H1 (cell line): Measurements from ENCODE around the gene DNER. TPM values are rescaled to one million over a fixed set of nuclear protein-coding genes. Genes with fewer than 3 reads are reported as not detected.

Experiments
- CTCF ChIA-PET: fragments of 300-600 bp; sonication (Branson Sonifier 250); formaldehyde crosslinking; loops from one replicate; lab custom pipeline; 2021; ENCODE audit not compliant: partially characterized antibody; lab: Charles Lee
- POLR2A ChIA-PET: fragments of 300-600 bp; sonication (Branson Sonifier 250); formaldehyde crosslinking; loops from one replicate; lab custom pipeline; 2021; ENCODE audit warnings: inconsistent platforms; ENCODE audit not compliant: partially characterized antibody; lab: Charles Lee
- DNase-seq, 2 experiments: peaks; one replicate each; pipeline versions ENCODE4 v3.0.0 to v3.0.0-alpha.2; 2010 to 2022; ENCODE audit warnings: low spot score in 2 of 2, low read depth in 1 of 2, mixed read lengths in 1 of 2
- FAIRE-seq: peaks from 2 replicates; lab custom pipeline; 2011; peaks lifted over from hg19 to GRCh38; lab: Jason Lieb, UNC
- H2AFZ ChIP-seq: 2 replicates; pipeline ENCODE4 v1.8.1; 2012; ENCODE audit warnings: low read length, inconsistent platforms
- H2AK5ac ChIP-seq: 2 replicates; pipeline ENCODE4 v1.6.1; 2013; ENCODE audit warnings: low read depth, low read length
- H2BK120ac ChIP-seq: replicated peaks from 2 replicates; pipeline ENCODE3; 2013; ENCODE audit warnings: low read depth, low read length, inconsistent platforms
- H2BK12ac ChIP-seq: 2 replicates; pipeline ENCODE4 v1.6.1; 2013; ENCODE audit warnings: low read depth, low read length
- H2BK15ac ChIP-seq: 2 replicates; pipeline ENCODE4 v1.6.1; 2013; ENCODE audit warnings: low read length
- H2BK20ac ChIP-seq: 2 replicates; pipeline ENCODE4 v1.6.1; 2013; ENCODE audit warnings: low read length
- H2BK5ac ChIP-seq: 2 replicates; pipeline ENCODE4 v1.6.1; 2013; ENCODE audit warnings: low read depth, low read length
- H3K14ac ChIP-seq: 2 replicates; pipeline ENCODE4 v1.6.1; 2013; ENCODE audit warnings: inconsistent platforms; ENCODE audit not compliant: insufficient read length
- H3K18ac ChIP-seq: 2 replicates; pipeline ENCODE4 v1.6.1; 2013; ENCODE audit warnings: low read length; ENCODE audit errors: extremely low read depth
- H3K23ac ChIP-seq: 2 replicates; pipeline ENCODE4 v1.6.1; 2013; ENCODE audit warnings: inconsistent platforms; ENCODE audit not compliant: insufficient read length
- H3K23me2 ChIP-seq: 2 replicates; pipeline ENCODE4 v1.6.1; 2013; ENCODE audit warnings: low read depth, low read length
- H3K27ac ChIP-seq: 2 replicates; pipeline ENCODE4 v1.6.1; 2011; ENCODE audit warnings: low read depth, low read length, inconsistent platforms
- H3K27me3 ChIP-seq, 4 experiments: replicated peaks in 1 of 4; 1 replicate in 1 of 4; 2 replicates in 3 of 4; pipeline versions ENCODE4 v1.6.1 to v1.8.1; 2011 to 2013; ENCODE audit warnings: low read length in 3 of 4, mild to moderate bottlenecking in 3 of 4, inconsistent platforms in 2 of 4, mixed read lengths in 2 of 4, moderate library complexity in 1 of 4; ENCODE audit not compliant: control insufficient read depth in 3 of 4, insufficient read depth in 3 of 4; ENCODE audit errors: extremely low read depth in 1 of 4
- H3K36me3 ChIP-seq, 4 experiments: 2 replicates each; pipeline versions ENCODE4 v1.6.1 to v1.8.1; 2011 to 2013; ENCODE audit warnings: mild to moderate bottlenecking in 4 of 4, low read length in 3 of 4, moderate library complexity in 2 of 4, control low read depth in 1 of 4, inconsistent platforms in 1 of 4; ENCODE audit not compliant: insufficient read depth in 4 of 4, control insufficient read depth in 2 of 4
- H3K4ac ChIP-seq: replicated peaks from 2 replicates; pipeline ENCODE3; 2013; ENCODE audit warnings: low read length, low read depth, mixed read lengths, inconsistent platforms; ENCODE audit not compliant: insufficient read length
- H3K4me1 ChIP-seq, 4 experiments: replicated peaks in 1 of 4; 1 replicate in 1 of 4; 2 replicates in 3 of 4; pipeline versions ENCODE4 v1.6.1 to v1.8.1; 2011 to 2013; ENCODE audit warnings: low read length in 3 of 4, inconsistent platforms in 2 of 4, mixed read lengths in 1 of 4; ENCODE audit not compliant: insufficient read depth in 4 of 4, control insufficient read depth in 3 of 4
- H3K4me2 ChIP-seq, 2 experiments: 2 replicates each; pipeline versions ENCODE4 v1.6.1 to v1.8.1; 2011 to 2013; ENCODE audit warnings: low read depth in 2 of 2, low read length in 2 of 2, control low read depth in 1 of 2, inconsistent platforms in 1 of 2, mild to moderate bottlenecking in 1 of 2; ENCODE audit not compliant: insufficient read depth in 1 of 2
- H3K4me3 ChIP-seq, 4 experiments: fragments of 200-600, 300-600 bp in 1 of 4; sonication (generic), shearing (Covaris generic), sonication (Bioruptor Twin) in 1 of 4; 2 replicates each; pipeline versions ENCODE4 v1.5.1 to v1.8.1; 2011 to 2016; ENCODE audit warnings: low read length in 4 of 4, low read depth in 3 of 4, control low read depth in 2 of 4, inconsistent platforms in 2 of 4, mild to moderate bottlenecking in 2 of 4, mixed read lengths in 1 of 4, moderate library complexity in 1 of 4; ENCODE audit not compliant: insufficient read depth in 2 of 4; ENCODE audit errors: extremely low read depth in 1 of 4
- H3K56ac ChIP-seq: replicated peaks from 2 replicates; pipeline ENCODE3; 2013; ENCODE audit warnings: low read depth, mild to moderate bottlenecking, mixed read lengths, low read length, inconsistent platforms; ENCODE audit not compliant: insufficient read length
- H3K79me1 ChIP-seq: 2 replicates; pipeline ENCODE4 v1.6.1; 2013; ENCODE audit warnings: low read depth, low read length, control low read depth
- H3K79me2 ChIP-seq, 2 experiments: 2 replicates each; pipeline versions ENCODE4 v1.6.1 to v1.8.1; 2012 to 2013; ENCODE audit warnings: low read length in 2 of 2, mild to moderate bottlenecking in 2 of 2, inconsistent platforms in 1 of 2; ENCODE audit not compliant: insufficient read depth in 2 of 2, control insufficient read depth in 1 of 2
- H3K9ac ChIP-seq, 4 experiments: replicated peaks in 1 of 4; 1 replicate in 1 of 4; 2 replicates in 3 of 4; pipeline versions ENCODE4 v1.6.1 to v1.8.1; 2011 to 2013; ENCODE audit warnings: low read depth in 3 of 4, low read length in 3 of 4, control low read depth in 2 of 4, mild to moderate bottlenecking in 2 of 4, moderate library complexity in 2 of 4, inconsistent platforms in 1 of 4; ENCODE audit errors: extremely low read depth in 1 of 4
- H3K9me3 ChIP-seq, 2 experiments: 2 replicates each; pipeline versions ENCODE4 v1.6.1 to v1.8.1; 2012 to 2013; ENCODE audit warnings: mild to moderate bottlenecking in 2 of 2, moderate library complexity in 2 of 2, control low read depth in 1 of 2, inconsistent platforms in 1 of 2, low read depth in 1 of 2, low read length in 1 of 2, mixed read lengths in 1 of 2; ENCODE audit not compliant: insufficient read depth in 2 of 2
- H4K20me1 ChIP-seq, 2 experiments: replicated peaks in 1 of 2; 2 replicates each; pipeline versions ENCODE3 to v1.8.1; 2011 to 2013; ENCODE audit warnings: inconsistent platforms in 2 of 2, low read length in 2 of 2, mild to moderate bottlenecking in 1 of 2; ENCODE audit not compliant: insufficient read depth in 2 of 2, control insufficient read depth in 1 of 2
- H4K5ac ChIP-seq: 2 replicates; pipeline ENCODE4 v1.6.1; 2013; ENCODE audit warnings: low read length, low read depth, mixed read lengths, inconsistent platforms; ENCODE audit not compliant: insufficient read length
- H4K8ac ChIP-seq: 2 replicates; pipeline ENCODE4 v1.8.0; 2013; ENCODE audit warnings: mild to moderate bottlenecking, moderate library complexity, low read length, inconsistent platforms; ENCODE audit not compliant: insufficient read depth; ENCODE audit errors: extremely low read depth
- H4K91ac ChIP-seq: replicated peaks from 2 replicates; pipeline ENCODE3; 2013; ENCODE audit warnings: low read length, mixed read lengths, inconsistent platforms; ENCODE audit not compliant: insufficient read length
- BACH1 ChIP-seq: IDR thresholded peaks from 2 replicates; pipeline ENCODE4 v1.6.1; 2012; ENCODE audit warnings: low read length, improper control_type of control experiment
- BCL11A ChIP-seq, 2 experiments: IDR thresholded peaks; one replicate each; pipeline ENCODE4 v1.6.1; 2011; ENCODE audit warnings: low read depth in 2 of 2, low read length in 2 of 2, mild to moderate bottlenecking in 2 of 2
- CEBPB ChIP-seq: IDR thresholded peaks from 2 replicates; pipeline ENCODE4 v1.6.1; 2012; ENCODE audit warnings: low read depth, low read length
- EGR1 ChIP-seq: IDR thresholded peaks from 2 replicates; pipeline ENCODE4 v1.6.1; 2011; ENCODE audit warnings: low read depth, low read length, borderline replicate concordance
- EZH2 ChIP-seq: fragments of 200-600 bp; sonication (generic); IDR thresholded peaks from 2 replicates; pipeline ENCODE4 v1.7.1; 2012; ENCODE audit warnings: low read depth, mild to moderate bottlenecking, moderate library complexity, low read length, inconsistent platforms; ENCODE audit not compliant: severe bottlenecking
- RXRA ChIP-seq: IDR thresholded peaks from 2 replicates; pipeline ENCODE4 v1.6.1; 2011; ENCODE audit warnings: low read depth, mild to moderate bottlenecking, low read length, moderate library complexity; ENCODE audit not compliant: insufficient read depth
- SP1 ChIP-seq: IDR thresholded peaks from 2 replicates; pipeline ENCODE4 v1.6.1; 2011; ENCODE audit warnings: low read depth, low read length
- SP2 ChIP-seq: IDR thresholded peaks from 2 replicates; pipeline ENCODE4 v1.6.1; 2012; ENCODE audit warnings: mild to moderate bottlenecking, low read length, inconsistent platforms
- TBP ChIP-seq: IDR thresholded peaks from 2 replicates; pipeline ENCODE4 v1.6.1; 2011; ENCODE audit warnings: low read depth, low read length, improper control_type of control experiment
- YY1 ChIP-seq: IDR thresholded peaks from 2 replicates; pipeline ENCODE4 v1.6.1; 2011; ENCODE audit warnings: low read depth, mild to moderate bottlenecking, low read length
- WGBS, 2 experiments: shearing (Covaris generic) in 1 of 2; methylation state at CpG; one replicate each; pipeline versions ENCODE4 v1.1.6 to v1.1.7; 2013 to 2015; ENCODE audit warnings: low lambda C conversion rate in 2 of 2, mixed read lengths in 2 of 2, inconsistent platforms in 1 of 2, low coverage in 1 of 2, missing lambda C conversion rate in 1 of 2; ENCODE audit not compliant: insufficient replicate concordance in 2 of 2, insufficient coverage in 1 of 2, insufficient read length in 1 of 2; ENCODE audit errors: extremely low coverage in 1 of 2, missing lambda C conversion rate in 1 of 2; 5-methylcytosine and 5-hydroxymethylcytosine counted together
- polyA plus RNA-seq, 7 experiments: library from polyadenylated mRNA; depleted of rRNA in 3 of 7; stranded (reverse) in 5 of 7; unstranded in 2 of 7; fragments of >200 nt in 5 of 7; fragments of 200-250 nt in 2 of 7; gene quantifications; 1 replicate in 5 of 7; 2 replicates in 1 of 7; 4 replicates in 1 of 7; pipeline versions ENCODE4 v1.2.1 to v1.2.3, GENCODE V29; 2011 to 2013; ENCODE audit warnings: missing spikeins in 2 of 7, mixed read lengths in 2 of 7
- total RNA-seq: library from RNA; stranded (reverse); fragmentation: NEBNext Ultra II Directional; extraction: Animal tissue kit (Norgen Biotek cat#: 25700); gene quantifications from 2 replicates; pipeline ENCODE4 v1.2.1, GENCODE V29; 2021
- TF ChIP-seq, protein P1 (sequence below): IDR thresholded peaks from 2 replicates; pipeline ENCODE4 v1.6.1; 2012; ENCODE audit warnings: low read length, inconsistent platforms

The DNER gene
- total and polyA plus RNA-seq, 2 of the 8 experiments (the other 6 are each of a cell fraction or from before 2014, with no cell fraction given): 6.8 to 16.3 TPM

DNA sequence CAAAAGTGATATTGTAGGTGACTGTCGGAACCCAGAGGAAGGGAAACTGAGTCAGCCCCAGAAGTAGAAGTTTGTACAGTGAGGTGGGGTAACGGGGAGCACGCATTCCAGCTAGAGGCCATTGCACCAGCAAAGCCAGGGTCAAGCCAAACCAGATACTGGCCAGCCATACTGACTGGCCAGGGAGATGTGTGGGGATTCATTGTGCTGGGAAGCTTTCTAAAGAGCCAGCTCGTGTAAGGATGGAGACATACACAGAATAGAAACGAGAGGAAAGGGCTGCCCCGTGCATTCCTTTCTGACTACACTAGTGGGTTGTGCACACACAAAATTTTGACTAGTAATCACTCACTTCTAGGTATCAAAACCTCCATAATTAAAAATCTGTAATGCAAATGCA is 268.0 kb downstream of the DNER start:
- no peaks in the 10 kb centered on the region for H3K36me3 ChIP-seq
- H3K4me3 ChIP-seq: no peak overlapping the region
- no peaks in the 10 kb centered on the region for H3K79me2 ChIP-seq
- no peak overlapping the region for H3K56ac ChIP-seq
- H3K14ac ChIP-seq: no peak overlapping the region
- DNase-seq: no peak
- no peaks in the 10 kb centered on the region for H3K4me1 ChIP-seq
- no peaks in the 10 kb centered on the region for H3K9me3 ChIP-seq
- no peak overlapping the region for H2BK15ac ChIP-seq
- H2BK5ac ChIP-seq: no peak overlapping the region
- no peak overlapping the region for H2AFZ ChIP-seq
- H2AK5ac ChIP-seq: no peak overlapping the region
- ChIA-PET POLR2A (no interaction called here), CTCF (interaction anchor here (2.1 kb wide), 1 partner anchor 132 kb away, joined by 5 read pairs; no protein-coding TSS in a partner anchor)
- H2BK120ac ChIP-seq: no peak overlapping the region
- 92% methylated on average over 5 of the region's 6 CpGs; no CpG with 5 or more reads in 1 of the 2 experiments for WGBS, 2 experiments
- no peak overlapping the region for H2BK20ac ChIP-seq
- H2BK12ac ChIP-seq: no peak overlapping the region
- H3K4me2 ChIP-seq: no peak overlapping the region
- no peak overlapping the region for H4K91ac ChIP-seq
- no peak overlapping the region for H4K8ac ChIP-seq
- no peaks in the 10 kb centered on the region for H3K79me1 ChIP-seq
- no peaks in the 10 kb centered on the region for H3K23me2 ChIP-seq
- no peak overlapping the region for H3K4ac ChIP-seq
- no peak for FAIRE-seq
- H4K20me1 ChIP-seq: no peaks in the 10 kb centered on the region
- H3K18ac ChIP-seq: no peak overlapping the region
- no peak overlapping the region for H3K23ac ChIP-seq
- H3K27ac ChIP-seq: no peak overlapping the region
- no peak overlapping the region for H3K9ac ChIP-seq
- H3K27me3 ChIP-seq: no peaks in the 10 kb centered on the region
- no peak overlapping the region for H4K5ac ChIP-seq
- TF ChIP-seq BACH1: no peak
- TF ChIP-seq, protein P1, sequence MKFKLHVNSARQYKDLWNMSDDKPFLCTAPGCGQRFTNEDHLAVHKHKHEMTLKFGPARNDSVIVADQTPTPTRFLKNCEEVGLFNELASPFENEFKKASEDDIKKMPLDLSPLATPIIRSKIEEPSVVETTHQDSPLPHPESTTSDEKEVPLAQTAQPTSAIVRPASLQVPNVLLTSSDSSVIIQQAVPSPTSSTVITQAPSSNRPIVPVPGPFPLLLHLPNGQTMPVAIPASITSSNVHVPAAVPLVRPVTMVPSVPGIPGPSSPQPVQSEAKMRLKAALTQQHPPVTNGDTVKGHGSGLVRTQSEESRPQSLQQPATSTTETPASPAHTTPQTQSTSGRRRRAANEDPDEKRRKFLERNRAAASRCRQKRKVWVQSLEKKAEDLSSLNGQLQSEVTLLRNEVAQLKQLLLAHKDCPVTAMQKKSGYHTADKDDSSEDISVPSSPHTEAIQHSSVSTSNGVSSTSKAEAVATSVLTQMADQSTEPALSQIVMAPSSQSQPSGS: no peak
- no peak for TF ChIP-seq BCL11A (IDR thresholded peaks at IDR 0.05; ENCODE audit: low read depth in 2 of 2, low read length in 2 of 2)
- no peak for TF ChIP-seq TBP
- no peak for TF ChIP-seq EGR1
- TF ChIP-seq SP2: no peak
- no peak for TF ChIP-seq EZH2
- TF ChIP-seq SP1: no peak
- TF ChIP-seq CEBPB: no peak
- no peak for TF ChIP-seq RXRA
- TF ChIP-seq YY1: no peak
